CD4-positive, alpha-beta T cell treated with Interleukin-17A for 4 hours (primary cell): ENCODE measurements around the gene SPTB.

Source experiments
- DNase-seq: peaks from one replicate; pipeline ENCODE4 v3.0.0-alpha.2; 2020; ENCODE audit warnings: mixed read lengths

Gene SPTB

DNA sequence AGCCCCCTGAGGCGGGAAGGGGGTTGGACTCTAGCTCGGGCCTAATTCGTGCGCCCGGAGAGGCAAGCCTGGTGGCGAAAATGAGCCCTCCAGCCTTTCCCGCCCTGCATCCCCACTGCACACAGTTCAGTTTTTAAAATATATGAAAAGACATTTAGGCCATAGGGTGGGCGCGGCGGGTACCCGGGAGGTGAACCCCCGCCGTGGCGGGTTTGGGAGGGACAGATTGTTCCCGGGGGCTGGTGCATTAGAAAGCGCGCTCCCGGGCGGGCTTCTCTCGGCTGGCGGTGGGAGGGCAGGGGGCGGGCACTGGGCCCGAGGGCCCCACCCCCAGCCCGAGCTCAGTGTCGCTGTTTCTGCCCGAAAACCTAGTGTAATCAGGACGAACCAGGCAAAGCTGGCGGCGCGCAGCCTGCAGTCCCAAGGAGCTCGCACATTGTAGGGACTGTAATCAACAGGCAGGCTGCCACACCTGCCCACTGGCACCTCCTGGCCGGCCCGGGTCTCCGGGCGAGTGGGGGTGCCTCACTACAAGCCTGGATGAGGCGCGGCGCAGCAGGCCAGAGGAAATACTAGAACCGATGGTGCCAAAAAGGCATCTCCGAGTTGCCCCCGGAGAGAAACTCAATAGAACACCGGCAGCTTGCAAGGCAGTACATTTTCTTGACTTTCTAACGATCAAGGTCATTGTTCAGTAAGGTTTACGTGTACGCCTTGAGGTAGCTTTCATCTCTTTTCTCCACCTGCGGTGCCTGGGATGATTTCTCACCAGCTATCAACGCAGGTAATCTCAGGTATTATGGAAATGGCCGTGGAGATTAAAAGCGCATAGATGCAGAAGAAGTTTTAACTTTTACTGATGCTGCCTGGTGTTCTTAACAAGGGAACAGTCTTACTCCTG, 764 bp upstream of the SPTB start:
- DNase-seq, result peak; percentile 74

- no peak for DNase-seq
Measured at GRCh38 chr14:64878837-64879634, 671 bp downstream of the SPTB start.

GRCh38 chr14:64877846-64878245, 1.9 kb downstream of the SPTB start:
- no peak for DNase-seq

GRCh38 chr14:64875350-64875749, 4.4 kb downstream of the SPTB start:
- DNase-seq, result no peak

DNA sequence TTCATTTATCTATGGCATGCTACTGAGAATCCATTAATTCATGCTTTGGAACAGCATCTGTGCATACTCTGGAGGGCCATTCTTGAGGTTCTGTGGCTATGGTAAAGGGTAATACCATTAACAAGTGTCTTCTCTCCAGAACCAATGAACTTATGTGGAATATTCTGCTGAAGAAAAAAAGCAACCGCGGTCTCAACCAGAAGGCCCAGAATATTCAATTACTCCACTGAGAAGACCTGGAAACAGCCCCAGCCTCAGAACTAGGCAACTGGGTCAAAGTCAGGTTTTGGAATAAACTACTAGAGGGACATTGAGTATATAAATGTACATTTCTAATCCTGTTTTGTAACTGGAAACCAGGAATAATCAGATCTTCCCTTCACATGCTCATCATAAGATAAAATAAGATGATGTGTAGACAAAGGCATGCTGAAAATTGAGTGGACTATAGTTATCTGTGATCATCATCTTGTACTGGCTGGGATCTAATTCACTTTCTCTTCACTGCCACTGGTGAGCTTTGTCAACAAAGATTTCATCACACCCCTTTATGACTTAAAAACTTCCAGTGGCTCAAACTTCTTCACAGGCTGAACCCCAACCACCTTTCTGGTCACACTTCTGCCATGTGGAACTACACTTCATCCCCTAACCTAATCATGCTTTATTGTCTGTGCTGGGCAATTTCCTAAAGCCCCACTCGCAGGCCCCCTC, 6.0 kb downstream of the SPTB start:
- no peak for DNase-seq

GRCh38 chr14:64871344-64871743, 8.4 kb downstream of the SPTB start:
- no peak for DNase-seq

- DNase-seq, result no peak
Measured at GRCh38 chr14:64870160-64870559, 9.5 kb downstream of the SPTB start.

- DNase-seq, result no peak
Measured at GRCh38 chr14:64868841-64869240, 10.9 kb downstream of the SPTB start.

GRCh38 chr14:64868379-64868778, 11.3 kb downstream of the SPTB start:
- no peak for DNase-seq

DNA sequence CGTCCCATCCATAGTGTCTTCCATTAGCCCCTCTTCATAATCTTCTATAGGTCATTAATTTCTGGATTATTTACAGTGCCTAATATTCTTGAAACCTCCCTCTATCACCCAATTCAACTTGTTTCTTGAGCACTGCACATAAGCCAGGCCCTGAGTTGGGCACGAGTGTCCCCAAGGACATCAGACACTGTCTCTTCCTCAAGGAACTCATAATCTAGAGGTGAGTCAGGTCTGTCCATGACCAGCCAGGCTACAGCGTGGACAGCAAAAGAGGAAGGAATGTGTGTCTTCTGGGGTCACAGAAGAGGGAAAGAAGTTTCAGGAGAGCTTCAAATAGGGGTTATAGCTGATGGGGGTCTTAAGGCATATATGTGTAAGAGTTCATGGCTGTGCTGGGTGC, 12.5 kb downstream of the SPTB start:
- no peak for DNase-seq

DNA sequence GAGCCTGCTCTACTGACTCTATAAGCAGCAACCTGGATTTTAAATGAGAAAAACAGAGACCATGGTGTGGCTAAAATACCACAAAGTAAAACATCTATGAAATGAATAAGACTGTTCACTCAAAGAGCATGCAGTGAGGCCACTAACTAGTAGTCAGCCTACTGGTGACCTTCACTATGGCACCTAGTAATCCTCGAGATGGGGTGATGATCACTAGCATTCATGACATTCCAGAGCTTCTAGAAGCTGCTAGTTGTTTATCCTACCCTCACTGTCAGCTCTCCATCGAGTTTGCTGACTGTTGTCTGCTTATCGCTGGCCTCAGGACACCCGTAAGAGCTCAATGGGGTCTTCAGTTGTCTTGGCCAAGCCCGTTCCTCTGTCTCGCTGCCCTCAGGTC, 13.7 kb downstream of the SPTB start:
- DNase-seq, result no peak

- no peak for DNase-seq
Measured at GRCh38 chr14:64865109-64865508, 14.6 kb downstream of the SPTB start.

DNA sequence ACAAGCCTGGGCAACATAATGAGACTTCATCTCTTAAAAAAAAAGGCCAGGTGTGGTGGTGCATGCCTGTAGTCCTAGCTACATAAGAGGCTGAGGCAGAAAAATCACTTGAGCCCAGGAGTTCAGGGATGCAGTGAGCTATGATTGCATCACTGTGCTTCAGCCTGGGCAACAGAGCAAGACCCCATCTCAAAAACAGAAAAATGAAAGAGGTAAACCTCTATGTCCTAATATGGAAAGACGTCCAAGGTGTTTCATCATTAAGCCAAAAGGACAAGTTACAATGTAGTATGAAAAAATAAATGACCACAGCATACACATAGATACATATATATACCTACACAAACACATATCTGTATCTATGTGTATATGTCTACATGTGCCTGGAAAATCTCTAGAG, 15.4 kb downstream of the SPTB start:
- DNase-seq, result no peak

GRCh38 chr14:64861916-64862315, 17.8 kb downstream of the SPTB start:
- DNase-seq, result no peak

GRCh38 chr14:64860039-64860438, 19.7 kb downstream of the SPTB start:
- no peak for DNase-seq

- DNase-seq, result no peak
Measured at GRCh38 chr14:64857979-64858744, 21.5 kb downstream of the SPTB start.

GRCh38 chr14:64856529-64857445, 22.9 kb downstream of the SPTB start:
- DNase-seq, result no peak

DNA sequence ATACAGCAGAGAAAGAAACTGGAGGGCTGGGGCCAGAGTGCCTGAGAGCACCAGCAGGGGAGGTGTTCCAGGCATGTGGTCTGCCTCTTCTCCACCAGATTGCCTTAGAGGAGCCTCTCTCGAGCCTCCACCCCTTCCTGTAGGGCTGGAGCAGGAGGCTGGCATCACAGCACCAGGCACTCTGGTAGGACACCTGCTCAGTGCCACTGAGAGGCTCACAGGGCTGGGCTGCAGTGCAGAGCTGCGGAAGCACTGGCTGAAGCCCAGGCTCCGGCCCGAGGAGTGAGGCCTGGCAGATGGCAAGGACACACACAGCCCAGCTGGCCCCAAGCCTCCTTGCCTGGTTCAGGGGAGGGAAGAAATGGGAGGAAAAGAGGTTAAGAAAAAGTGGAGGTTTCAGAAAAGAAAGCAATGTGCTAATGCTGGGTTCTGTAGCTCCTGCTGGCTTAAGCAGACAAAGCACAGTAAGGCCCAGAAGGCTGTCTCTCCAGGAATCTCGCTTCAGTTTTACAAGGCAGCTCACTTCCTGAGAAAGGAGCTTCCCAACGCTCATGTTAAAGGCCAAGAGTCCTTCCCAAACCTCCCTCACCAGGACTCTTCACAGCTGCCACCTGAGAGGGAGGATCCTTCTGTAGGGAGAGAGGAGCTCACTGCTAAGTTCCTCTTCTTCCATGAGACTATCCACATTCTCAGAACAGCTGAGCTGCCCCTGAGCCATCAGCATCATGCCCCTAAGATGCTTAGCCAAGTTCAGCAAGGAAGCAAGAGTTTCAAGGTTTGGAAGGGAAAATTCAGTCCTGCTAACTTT, 23.8 kb downstream of the SPTB start:
- DNase-seq, result no peak

- no peak for DNase-seq
Measured at GRCh38 chr14:64850369-64851137, 29.2 kb downstream of the SPTB start.

GRCh38 chr14:64849940-64850339, 29.8 kb downstream of the SPTB start:
- no peak for DNase-seq
